Dermis blood vessel endothelial cell (primary cell): ENCODE data around the gene TESK2. TPM values are rescaled to one million over a fixed set of nuclear protein-coding genes. Genes with fewer than 3 reads are reported as not detected.

Source experiments
- DNase-seq: peaks from one replicate; pipeline ENCODE4 v3.0.0; 2010
- total RNA-seq: library from RNA; depleted of rRNA; stranded (reverse); fragments of >200 nt; gene quantifications from 2 replicates; pipeline ENCODE4 v1.2.3, GENCODE V29; 2014

The TESK2 gene
- total RNA-seq, 1 donor from 2014 or later, result 7.7 TPM

GRCh38 chr1:45299296-45299695, 191.7 kb downstream of the TESK2 start:
- no peak for DNase-seq

GRCh38 chr1:45297666-45298356, 193.2 kb downstream of the TESK2 start:
- DNase-seq, result no peak

Other genes starting within 250 kb of the TESK2 start
- 0.85 and 4.6 TPM in 2 replicates for gene HPDL, start 164.3 kb downstream of the TESK2 start, total RNA-seq
- 21.6 and 34.7 TPM in 2 replicates for gene TOE1, start 151.0 kb downstream of the TESK2 start, total RNA-seq
- gene MUTYH, start 150.7 kb downstream of the TESK2 start, total RNA-seq, result 18.0 and 18.9 TPM in 2 replicates
- 0.23 and 1.0 TPM in 2 replicates for gene CCDC163, start 8.9 kb upstream of the TESK2 start, total RNA-seq
- gene MMACHC, start 9.1 kb upstream of the TESK2 start, total RNA-seq, result 0.51 and 1.4 TPM in 2 replicates
- gene PRDX1, start 30.7 kb upstream of the TESK2 start, total RNA-seq, result 698 and 775 TPM in 2 replicates
- 141 and 232 TPM in 2 replicates for gene AKR1A1, start 59.7 kb upstream of the TESK2 start, total RNA-seq
- 88.2 and 114 TPM in 2 replicates for gene NASP, start 92.9 kb upstream of the TESK2 start, total RNA-seq
- 1.2 and 1.6 TPM in 2 replicates for gene CCDC17, start 132.9 kb upstream of the TESK2 start, total RNA-seq
- gene GPBP1L1, start 195.4 kb upstream of the TESK2 start, total RNA-seq, result 120 and 145 TPM in 2 replicates
- 11.9 and 20.5 TPM in 2 replicates for gene TMEM69, start 197.0 kb upstream of the TESK2 start, total RNA-seq